GM19099 (cell line): Measurements from ENCODE around the gene FKBP15.

ENCODE experiments used
- POLR2A ChIP-seq: IDR thresholded peaks from 3 replicates; pipeline ENCODE4 v1.6.1; 2011; ENCODE audit warnings: low read depth; ENCODE audit not compliant: insufficient read length; ENCODE audit errors: extremely low read depth

The FKBP15 gene

GRCh38 chr9:113221003-113221799 lies at the start of gene FKBP15, which contains the start of gene SLC31A1:
TSS of gene FKBP15 (minus strand) at chr9:113221277. CDS start at chr9:113221243, 34 bp downstream.
TSS of gene SLC31A1 (plus strand) at chr9:113221544. CDS start at chr9:113256149, 34,605 bp downstream.
- peak; percentile 75 for TF ChIP-seq POLR2A

- TF ChIP-seq POLR2A, result no peak
Observed at GRCh38 chr9:113269871-113270270, 48.8 kb upstream of the FKBP15 start.

- no peak for TF ChIP-seq POLR2A
Observed at GRCh38 chr9:113269355-113269754, 48.3 kb upstream of the FKBP15 start.

- no peak for TF ChIP-seq POLR2A
Observed at GRCh38 chr9:113267911-113268566, 47.0 kb upstream of the FKBP15 start.

- TF ChIP-seq POLR2A, result no peak
Observed at GRCh38 chr9:113266174-113266573, 45.1 kb upstream of the FKBP15 start.

- no peak for TF ChIP-seq POLR2A
Observed at GRCh38 chr9:113261917-113262671, 41.0 kb upstream of the FKBP15 start.

GRCh38 chr9:113258282-113258681 lies 37.2 kb upstream of the FKBP15 start:
- TF ChIP-seq POLR2A, result no peak

- TF ChIP-seq POLR2A, result no peak
Observed at GRCh38 chr9:113257863-113258262, 36.8 kb upstream of the FKBP15 start.

- TF ChIP-seq POLR2A, result no peak
Observed at GRCh38 chr9:113255438-113255837, 34.4 kb upstream of the FKBP15 start.

- TF ChIP-seq POLR2A, result no peak
Observed at GRCh38 chr9:113254991-113255390, 33.9 kb upstream of the FKBP15 start.

- no peak for TF ChIP-seq POLR2A
Observed at GRCh38 chr9:113250807-113251206, 29.7 kb upstream of the FKBP15 start.

GRCh38 chr9:113247640-113248039 lies 26.6 kb upstream of the FKBP15 start:
- TF ChIP-seq POLR2A, result no peak

- no peak for TF ChIP-seq POLR2A
Observed at GRCh38 chr9:113246928-113247327, 25.9 kb upstream of the FKBP15 start.

- TF ChIP-seq POLR2A, result no peak
Observed at GRCh38 chr9:113245894-113246293, 24.8 kb upstream of the FKBP15 start.

- TF ChIP-seq POLR2A, result no peak
Observed at GRCh38 chr9:113244556-113244955, 23.5 kb upstream of the FKBP15 start.
